ENCODE data around the gene SPATS2L.

GRCh38 chr2:200469708-200470211 is 163.3 kb downstream of the SPATS2L start:
- TF ChIP-seq CTCF (IDR thresholded peaks at IDR 0.05) (no peak), POLR2A (IDR thresholded peaks at IDR 0.05) (no peak)
